Type B pancreatic cell (in vitro differentiated cells): Measurements from ENCODE around the gene NTM. TPM values are rescaled to one million over a fixed set of nuclear protein-coding genes. Genes with fewer than 3 reads are reported as not detected.

Experiments
- DNase-seq: peaks from one replicate; pipeline ENCODE4 v3.0.0; 2021; ENCODE audit warnings: mixed read lengths; ENCODE audit not compliant: unreplicated experiment; ENCODE audit errors: extremely low spot score
- H3K27ac Mint-ChIP-seq: 2 replicates; pipeline ENCODE4 v1.8.0; 2021; ENCODE audit warnings: mild to moderate bottlenecking, mixed read lengths
- H3K27me3 Mint-ChIP-seq: 2 replicates; pipeline ENCODE4 v1.8.0; 2021; ENCODE audit warnings: mixed read lengths
- H3K36me3 Mint-ChIP-seq: 2 replicates; pipeline ENCODE4 v1.8.0; 2021; ENCODE audit warnings: mixed read lengths
- H3K4me1 Mint-ChIP-seq: one replicate; pipeline ENCODE4 v1.8.0; 2021; ENCODE audit warnings: mixed read lengths; ENCODE audit not compliant: unreplicated experiment
- H3K4me3 Mint-ChIP-seq: 2 replicates; pipeline ENCODE4 v1.8.0; 2021; ENCODE audit warnings: mild to moderate bottlenecking, mixed read lengths
- H3K9me3 Mint-ChIP-seq: 2 replicates; pipeline ENCODE4 v1.8.0; 2021; ENCODE audit warnings: mixed read lengths
- total RNA-seq: library from RNA; stranded (reverse); gene quantifications from 2 replicates; pipeline ENCODE4 v1.2.1, GENCODE V29; 2021; ENCODE audit warnings: low replicate concordance
- TF ChIP-seq, protein P1 (sequence below): fragments of 200-600 bp; sonication (generic); conservative IDR thresholded peaks from 2 replicates; pipeline ENCODE4 v1.5.0; 2021; ENCODE audit warnings: antibody characterized with exemption, mild to moderate bottlenecking

Gene NTM
- total RNA-seq, 1 donor from 2014 or later, result 19.2 TPM

DNA sequence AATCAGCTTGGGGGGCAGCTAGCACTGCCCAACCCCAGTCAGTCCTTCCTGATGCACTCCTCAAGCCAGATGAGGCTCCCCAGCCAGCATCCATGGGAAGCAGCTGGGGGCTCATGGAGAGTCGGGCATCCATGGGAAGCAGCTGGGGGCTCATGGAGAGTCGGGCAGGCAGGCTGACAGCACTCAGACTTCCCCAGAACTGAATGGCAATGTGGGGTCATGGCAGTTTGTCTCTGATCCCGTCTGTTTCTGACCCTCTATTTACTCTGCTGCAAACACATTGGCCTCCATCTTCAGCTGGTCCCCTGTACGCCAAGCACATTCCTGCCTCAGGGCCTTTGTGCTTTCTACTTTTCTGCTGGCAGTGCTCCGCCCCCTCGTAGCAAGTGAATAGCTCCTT, 314.8 kb downstream of the NTM start:
- TF ChIP-seq, protein P1, sequence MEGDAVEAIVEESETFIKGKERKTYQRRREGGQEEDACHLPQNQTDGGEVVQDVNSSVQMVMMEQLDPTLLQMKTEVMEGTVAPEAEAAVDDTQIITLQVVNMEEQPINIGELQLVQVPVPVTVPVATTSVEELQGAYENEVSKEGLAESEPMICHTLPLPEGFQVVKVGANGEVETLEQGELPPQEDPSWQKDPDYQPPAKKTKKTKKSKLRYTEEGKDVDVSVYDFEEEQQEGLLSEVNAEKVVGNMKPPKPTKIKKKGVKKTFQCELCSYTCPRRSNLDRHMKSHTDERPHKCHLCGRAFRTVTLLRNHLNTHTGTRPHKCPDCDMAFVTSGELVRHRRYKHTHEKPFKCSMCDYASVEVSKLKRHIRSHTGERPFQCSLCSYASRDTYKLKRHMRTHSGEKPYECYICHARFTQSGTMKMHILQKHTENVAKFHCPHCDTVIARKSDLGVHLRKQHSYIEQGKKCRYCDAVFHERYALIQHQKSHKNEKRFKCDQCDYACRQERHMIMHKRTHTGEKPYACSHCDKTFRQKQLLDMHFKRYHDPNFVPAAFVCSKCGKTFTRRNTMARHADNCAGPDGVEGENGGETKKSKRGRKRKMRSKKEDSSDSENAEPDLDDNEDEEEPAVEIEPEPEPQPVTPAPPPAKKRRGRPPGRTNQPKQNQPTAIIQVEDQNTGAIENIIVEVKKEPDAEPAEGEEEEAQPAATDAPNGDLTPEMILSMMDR, result no peak
- Mint-ChIP-seq H3K4me3 (no peak overlapping the region), H3K27ac (no peak overlapping the region), H3K9me3 (no peaks in the 10 kb centered on the region), H3K4me1 (peaks cover 4% of the 10 kb centered on the region), H3K36me3 (no peaks in the 10 kb centered on the region), H3K27me3 (peaks cover 43% of the 10 kb centered on the region)
- DNase-seq, result peak; percentile 51

DNA sequence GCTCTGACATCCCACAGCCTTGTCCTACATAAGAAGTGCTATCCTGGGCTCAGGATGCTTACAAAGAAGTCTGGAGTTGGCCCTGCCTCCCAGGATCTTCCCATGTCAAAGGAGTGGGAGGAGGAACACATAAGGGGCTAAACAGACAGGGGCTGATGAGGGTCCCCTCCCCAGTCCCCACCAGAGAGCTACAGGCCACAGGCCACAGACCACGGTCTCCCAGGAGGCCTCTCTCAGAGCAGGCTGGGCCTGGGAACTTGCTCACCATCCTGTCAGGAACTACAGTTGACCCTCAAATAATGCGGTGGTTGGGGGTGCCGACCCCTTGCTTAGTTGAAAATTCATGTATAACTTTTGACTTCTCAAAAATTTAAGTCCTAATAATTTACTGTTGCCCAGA, 315.5 kb downstream of the NTM start:
- H3K4me1 Mint-ChIP-seq, result peaks cover 4% of the 10 kb centered on the region
- peak; percentile 27 for DNase-seq
- peaks cover 48% of the 10 kb centered on the region for H3K27me3 Mint-ChIP-seq
- no peaks in the 10 kb centered on the region for H3K36me3 Mint-ChIP-seq
- no peak overlapping the region for H3K4me3 Mint-ChIP-seq
- TF ChIP-seq, protein P1, result no peak
- H3K9me3 Mint-ChIP-seq, result no peaks in the 10 kb centered on the region
- H3K27ac Mint-ChIP-seq, result no peak overlapping the region

DNA sequence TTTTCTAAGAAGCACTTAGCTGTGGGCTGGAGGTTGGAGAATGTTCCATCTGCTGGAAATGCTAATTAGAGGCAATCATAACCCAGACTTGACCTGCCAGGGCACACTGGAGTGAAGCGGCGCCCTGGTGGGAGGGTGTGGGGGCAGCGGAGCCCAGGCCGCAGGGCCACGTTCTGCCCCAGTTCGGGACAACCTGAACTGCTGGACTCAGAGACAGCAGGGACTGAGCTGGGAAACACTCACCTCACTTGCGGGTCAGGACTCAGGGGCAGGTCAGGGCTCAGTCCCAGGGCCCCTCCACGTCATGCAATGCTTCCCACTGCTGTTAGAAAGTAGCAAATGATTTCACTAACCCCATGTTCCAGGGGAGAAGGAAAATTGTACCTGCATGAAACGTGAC, 316.4 kb downstream of the NTM start:
- no peaks in the 10 kb centered on the region for H3K36me3 Mint-ChIP-seq

DNA sequence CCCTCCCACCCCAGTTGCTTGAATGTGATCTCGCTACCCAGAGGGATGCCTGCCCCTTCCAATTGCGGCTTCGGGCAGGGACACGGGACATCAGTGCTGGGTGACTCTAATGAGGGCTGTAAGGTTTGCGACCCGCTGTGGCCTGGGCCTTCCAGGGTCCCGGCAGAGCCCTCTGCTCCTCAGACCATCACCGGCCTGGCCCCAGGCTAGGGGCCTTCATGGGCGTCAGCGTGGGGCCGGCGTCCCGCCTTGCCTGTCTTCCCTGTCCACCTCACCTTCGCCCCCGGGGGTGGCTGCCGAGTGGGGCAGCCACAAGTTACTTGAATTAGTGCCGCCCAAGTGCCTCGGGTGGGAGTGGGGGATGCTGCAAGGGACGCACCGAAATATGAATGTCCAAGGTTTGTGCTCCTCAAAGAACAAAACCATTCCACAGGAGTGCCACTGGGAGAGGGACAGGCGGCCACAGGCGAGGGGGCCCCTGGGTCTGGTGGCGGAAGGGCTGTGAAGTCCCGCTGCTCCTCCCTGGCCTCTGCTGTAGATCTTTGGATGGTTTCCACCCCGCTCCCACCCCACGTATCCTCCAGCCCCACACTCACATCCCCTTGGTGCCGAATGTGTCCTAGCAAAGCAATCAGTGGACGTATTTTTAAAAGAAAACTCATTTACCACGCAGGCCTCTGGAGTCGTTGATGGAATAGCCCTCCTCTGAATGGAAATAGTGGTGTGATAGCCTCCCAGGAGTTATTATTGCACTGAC, 317.1 kb downstream of the NTM start:
- Mint-ChIP-seq H3K4me1 (peaks cover 4% of the 10 kb centered on the region), H3K4me3 (no peak overlapping the region), H3K27me3 (peaks cover 57% of the 10 kb centered on the region), H3K27ac (no peak overlapping the region), H3K36me3 (no peaks in the 10 kb centered on the region), H3K9me3 (no peaks in the 10 kb centered on the region)
- TF ChIP-seq, protein P1, result no peak
- peak; percentile 65 for DNase-seq

More for the DNA sequence above, 316.4 kb downstream of the NTM start:
- peak; percentile 65 for DNase-seq
- TF ChIP-seq, protein P1, result no peak
- Mint-ChIP-seq H3K9me3 (no peaks in the 10 kb centered on the region), H3K4me3 (no peak overlapping the region), H3K4me1 (peaks cover 4% of the 10 kb centered on the region), H3K27me3 (peaks cover 51% of the 10 kb centered on the region), H3K27ac (no peak overlapping the region)

DNA sequence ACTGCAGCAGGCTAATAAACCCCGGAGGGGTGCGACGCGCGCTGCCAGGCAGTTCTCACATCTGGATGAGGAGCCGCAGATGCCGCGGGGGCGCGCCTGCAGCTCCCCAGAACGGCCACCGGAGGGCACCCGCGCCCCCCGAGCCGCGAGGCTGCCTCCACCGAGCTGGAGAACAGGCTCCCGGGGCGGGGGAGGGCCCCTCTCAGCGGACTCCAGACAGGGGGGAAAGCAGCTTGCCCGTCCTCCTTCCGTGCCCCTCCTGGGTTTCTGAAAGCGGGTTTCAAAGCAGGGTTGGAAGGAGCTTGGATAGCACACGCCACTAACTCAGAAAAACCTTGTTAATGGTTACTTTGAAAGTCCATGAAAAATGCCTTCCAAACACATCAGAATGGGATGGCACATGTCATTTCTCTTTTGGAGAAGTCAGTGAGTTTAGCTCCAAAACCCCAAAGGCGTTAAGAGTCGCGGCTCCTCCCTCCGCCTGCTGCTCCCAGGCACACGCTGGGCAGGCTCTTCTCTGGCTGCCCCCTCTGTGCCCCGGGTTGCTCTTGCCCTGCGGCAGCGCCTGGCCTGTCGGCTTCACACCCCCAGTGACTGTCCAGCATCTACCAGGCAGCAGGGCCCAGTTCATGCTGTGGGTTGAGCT, 317.8 kb downstream of the NTM start:
- no peaks in the 10 kb centered on the region for H3K36me3 Mint-ChIP-seq
- H3K4me1 Mint-ChIP-seq, result peaks cover 4% of the 10 kb centered on the region
- no peak overlapping the region for H3K27ac Mint-ChIP-seq
- TF ChIP-seq, protein P1, result peak; percentile 95
- DNase-seq, result peak; percentile 84
- peaks cover 59% of the 10 kb centered on the region for H3K27me3 Mint-ChIP-seq
- H3K4me3 Mint-ChIP-seq, result no peak overlapping the region
- H3K9me3 Mint-ChIP-seq, result no peaks in the 10 kb centered on the region
